ENCODE measurements around the gene KCNK18. TPM values are rescaled to one million over a fixed set of nuclear protein-coding genes. Genes with fewer than 3 reads are reported as not detected.

Gene KCNK18
- total and polyA plus RNA-seq, 2 donors, result not detected

DNA sequence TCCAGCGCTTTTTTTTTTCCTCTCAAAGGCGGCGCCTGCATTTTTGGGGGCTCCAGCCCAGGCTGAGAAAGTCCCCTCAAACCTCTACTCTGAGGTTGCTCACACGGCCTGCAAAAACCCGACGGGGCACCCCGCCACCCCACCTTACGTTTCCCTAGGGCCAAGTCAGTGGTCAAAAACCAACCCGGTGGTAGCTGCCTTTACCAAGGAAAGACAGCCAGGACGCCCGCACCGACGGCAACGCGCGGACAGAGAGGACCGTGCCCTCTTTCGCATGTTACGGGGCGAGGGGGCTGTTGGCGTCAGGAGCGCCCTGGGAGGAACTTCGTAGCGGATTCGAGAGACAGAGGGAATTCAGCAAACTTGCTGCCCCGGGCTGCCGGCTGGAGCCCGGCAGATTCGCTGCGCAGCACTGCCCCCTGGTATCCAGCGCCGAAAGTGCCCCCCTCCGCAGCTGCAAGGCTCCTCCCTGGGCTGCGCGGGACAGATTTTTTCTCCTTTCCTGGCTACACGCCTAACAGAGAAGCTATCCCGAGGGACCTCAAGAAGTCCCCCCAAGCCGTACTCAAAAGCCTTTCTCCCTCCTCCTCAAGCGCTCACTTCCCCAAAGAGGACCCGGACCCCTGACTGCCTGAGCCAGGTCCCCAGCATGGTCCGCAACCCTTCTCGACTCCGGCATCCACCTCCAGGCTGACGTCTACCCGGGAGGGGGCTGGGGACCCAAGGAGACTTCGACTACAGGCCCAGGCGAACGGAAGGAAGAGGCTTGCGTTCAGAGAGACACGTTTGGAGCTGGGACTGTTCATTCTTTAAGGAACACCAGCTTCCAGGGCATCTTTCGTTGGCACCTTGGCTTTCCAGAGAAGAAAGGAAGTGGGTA, 31.5 kb upstream of the KCNK18 start:
- WGBS, result 2% methylated on average over 51 of the region's 51 CpGs
- H3K4me1 ChIP-seq (ENCODE audit: insufficient read depth), result peaks cover 4% of the 10 kb centered on the region

DNA sequence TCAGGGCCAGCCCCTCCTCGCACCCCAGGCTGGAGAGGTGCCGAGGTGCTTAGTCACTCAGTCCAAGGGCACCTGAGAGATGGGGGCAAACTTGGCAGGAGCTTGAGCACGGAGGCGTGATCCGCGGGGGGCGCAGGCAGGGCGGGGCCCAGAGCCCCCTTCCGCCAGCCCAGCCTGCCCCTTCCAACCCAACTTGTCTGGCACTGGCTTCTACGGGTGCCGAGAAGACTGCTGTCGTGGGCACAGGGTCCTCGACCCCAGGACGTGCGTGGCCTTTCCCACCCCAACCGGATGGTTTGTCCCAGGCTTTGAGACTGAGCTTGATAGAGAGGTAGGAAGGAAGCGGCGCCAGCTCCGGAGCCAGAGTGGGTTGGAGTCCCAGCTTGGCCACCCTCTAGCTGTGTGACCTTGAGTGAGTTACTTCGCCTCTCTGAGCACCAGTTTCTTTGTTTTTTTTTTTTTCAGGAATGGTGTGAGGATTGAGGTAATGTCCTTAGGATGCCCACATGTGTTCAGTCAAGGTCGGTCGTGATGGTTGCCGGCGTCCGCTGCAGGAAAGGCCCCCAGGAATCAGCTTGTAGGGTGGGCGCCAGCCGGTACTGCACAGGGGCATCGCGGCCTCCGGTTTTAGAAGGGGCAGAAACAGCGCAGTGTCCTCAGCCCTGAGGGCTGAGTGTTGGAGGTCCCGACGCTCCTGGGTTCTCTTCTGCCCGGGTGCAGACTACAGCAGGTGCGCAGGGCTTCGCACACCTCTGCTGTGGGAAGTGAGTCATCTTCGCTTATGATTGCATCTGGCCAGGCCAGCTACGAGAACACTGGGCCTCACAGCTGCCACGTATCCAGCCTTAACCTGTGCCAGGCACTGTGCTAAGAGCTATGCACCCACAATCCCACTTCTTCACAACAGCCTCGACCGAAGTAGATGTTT, 30.6 kb upstream of the KCNK18 start:
- 9% methylated on average over 41 of the region's 41 CpGs for WGBS
- H3K36me3 ChIP-seq (ENCODE audit: insufficient read depth), result no peaks in the 10 kb centered on the region
- no peak for DNase-seq (ENCODE audit: extremely low spot score)
- no peak overlapping the region for H3K27ac ChIP-seq (ENCODE audit: low read depth)
- H3K4me3 ChIP-seq (ENCODE audit: low read depth, low read length), result no peak overlapping the region
- H3K4me1 ChIP-seq (ENCODE audit: insufficient read depth), result peaks cover 4% of the 10 kb centered on the region

More for the DNA sequence above, 31.5 kb upstream of the KCNK18 start:
- DNase-seq (ENCODE audit: extremely low spot score), result no peak
- Histone ChIP-seq H3K4me3 (ENCODE audit: low read depth, low read length) (no peak overlapping the region), H3K36me3 (ENCODE audit: insufficient read depth) (no peaks in the 10 kb centered on the region), H3K27ac (ENCODE audit: low read depth) (no peak overlapping the region)

DNA sequence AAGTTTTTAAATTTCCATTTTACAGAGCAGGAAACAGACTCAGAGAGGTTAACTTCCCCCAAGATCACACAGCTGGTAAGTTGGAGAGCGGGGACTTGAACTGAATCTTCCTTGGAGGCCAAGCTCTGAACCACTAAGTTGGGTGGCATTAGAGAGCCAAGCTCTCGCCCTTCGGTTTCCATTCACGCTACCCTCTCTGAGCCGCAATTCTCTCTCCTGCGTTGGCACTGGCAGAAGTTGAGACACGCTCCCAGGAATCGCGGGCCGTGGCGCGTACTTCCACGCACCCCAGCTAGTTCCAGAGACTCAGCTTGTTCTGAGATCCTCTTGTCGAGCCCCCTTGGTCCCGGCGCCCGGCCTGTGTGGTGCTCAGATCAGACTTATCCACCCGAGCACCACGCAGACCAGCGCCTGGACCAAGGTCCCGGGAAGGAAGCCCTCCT, 29.9 kb upstream of the KCNK18 start:
- Histone ChIP-seq H3K27ac (ENCODE audit: low read depth) (no peak overlapping the region), H3K4me1 (ENCODE audit: insufficient read depth) (peaks cover 4% of the 10 kb centered on the region), H3K4me3 (ENCODE audit: low read depth, low read length) (no peak overlapping the region), H3K36me3 (ENCODE audit: insufficient read depth) (no peaks in the 10 kb centered on the region)
- WGBS, result 11% methylated on average over 21 of the region's 21 CpGs
- DNase-seq (ENCODE audit: extremely low spot score), result no peak

DNA sequence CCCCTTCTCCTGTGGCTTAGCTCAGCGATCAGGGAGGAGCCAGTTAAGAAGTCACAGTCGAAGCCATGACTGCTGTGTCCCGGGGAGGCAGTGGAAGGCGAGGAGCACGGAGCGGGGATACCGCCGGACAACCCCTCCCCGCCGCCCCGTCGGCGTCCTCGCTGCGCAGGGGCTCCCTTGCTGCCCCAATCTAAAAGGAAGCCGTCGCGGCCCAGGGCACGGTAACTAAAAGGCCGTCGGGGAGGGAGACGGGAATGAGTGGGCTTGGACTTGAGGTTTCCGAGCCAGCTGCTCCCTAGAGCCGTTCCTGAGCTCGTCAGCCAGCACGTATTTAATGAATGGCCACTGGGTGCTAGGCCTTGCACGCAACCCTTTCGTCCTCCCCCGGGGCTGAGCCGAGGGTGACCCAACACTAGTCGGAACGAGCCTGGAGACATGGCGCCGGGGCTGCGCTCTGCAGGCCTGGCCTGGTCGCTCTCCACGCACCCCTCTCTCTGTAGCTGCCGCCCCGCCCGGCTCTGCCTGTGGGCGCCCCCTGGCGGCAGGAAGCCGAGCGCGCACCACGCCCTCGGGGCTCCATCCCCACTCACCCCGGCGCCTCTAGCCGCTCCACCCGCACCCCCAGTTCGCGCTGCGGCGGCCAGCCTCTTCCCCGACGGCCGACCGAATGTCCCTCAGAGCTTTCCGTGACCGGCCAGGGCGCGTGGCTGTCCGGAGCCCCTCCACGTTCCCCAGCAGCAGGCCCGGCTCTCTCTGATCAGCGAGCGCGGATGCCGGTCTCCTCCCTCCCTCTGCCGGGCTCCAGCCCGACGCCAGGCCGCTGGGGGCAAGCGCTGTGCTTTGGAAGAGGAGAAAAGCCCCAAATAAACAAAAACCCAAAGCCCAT, 29.3 kb upstream of the KCNK18 start:
- H3K4me3 ChIP-seq (ENCODE audit: low read depth, low read length), result no peak overlapping the region
- 2% methylated on average over 75 of the region's 75 CpGs for WGBS
- DNase-seq (ENCODE audit: extremely low spot score), result no peak

DNA sequence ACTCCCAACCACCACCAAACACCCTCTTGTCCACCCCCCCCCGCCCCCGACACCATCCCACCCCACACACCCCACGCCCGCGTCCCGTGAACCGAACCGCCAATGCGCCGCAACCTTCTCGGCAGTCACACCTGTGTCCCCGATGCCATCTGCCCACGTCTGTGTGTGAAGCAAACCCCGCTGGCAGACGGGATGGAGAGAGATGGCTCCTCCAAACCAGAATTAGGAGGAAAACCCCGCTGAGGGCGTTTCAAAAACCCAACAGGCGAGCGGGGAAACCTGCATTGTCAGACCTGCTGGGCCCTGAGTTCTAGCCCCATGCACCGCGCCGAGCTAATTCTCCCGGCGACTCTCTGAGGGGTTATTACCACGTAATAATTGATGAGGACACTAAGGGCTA, 28.6 kb upstream of the KCNK18 start:
- no peak overlapping the region for H3K4me3 ChIP-seq (ENCODE audit: low read depth, low read length)
- 4% methylated on average over 25 of the region's 25 CpGs for WGBS

More for the DNA sequence above, 29.3 kb upstream of the KCNK18 start:
- peaks cover 4% of the 10 kb centered on the region for H3K4me1 ChIP-seq (ENCODE audit: insufficient read depth)
- H3K36me3 ChIP-seq (ENCODE audit: insufficient read depth), result no peaks in the 10 kb centered on the region
- no peak overlapping the region for H3K27ac ChIP-seq (ENCODE audit: low read depth)

DNA sequence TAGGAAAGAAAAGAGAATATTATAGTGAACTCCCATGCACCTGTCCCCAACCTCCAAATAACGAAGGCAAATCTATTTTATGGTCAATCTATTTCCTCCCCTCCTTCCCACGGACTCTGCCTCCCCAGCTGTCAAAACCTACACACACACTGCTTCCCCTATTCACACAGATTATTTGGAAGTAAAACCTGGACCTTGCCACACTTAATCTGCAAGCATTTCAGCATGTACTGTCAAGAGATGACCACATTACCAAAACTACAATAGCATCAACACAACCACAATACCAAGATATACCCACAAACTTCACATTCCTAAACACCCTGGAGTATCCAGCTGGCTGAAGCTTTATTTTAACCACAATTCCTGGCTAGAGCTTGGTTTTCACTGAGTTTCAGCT, 27.8 kb upstream of the KCNK18 start:
- Histone ChIP-seq H3K4me1 (ENCODE audit: insufficient read depth) (peaks cover 4% of the 10 kb centered on the region), H3K27ac (ENCODE audit: low read depth) (no peak overlapping the region), H3K36me3 (ENCODE audit: insufficient read depth) (no peaks in the 10 kb centered on the region), H3K4me3 (ENCODE audit: low read depth, low read length) (no peak overlapping the region)
- WGBS, result 26% methylated on average over 2 of the region's 2 CpGs
- no peak for DNase-seq (ENCODE audit: extremely low spot score)

More for the DNA sequence above, 28.6 kb upstream of the KCNK18 start:
- Histone ChIP-seq H3K27ac (ENCODE audit: low read depth) (no peak overlapping the region), H3K4me1 (ENCODE audit: insufficient read depth) (peaks cover 4% of the 10 kb centered on the region), H3K36me3 (ENCODE audit: insufficient read depth) (no peaks in the 10 kb centered on the region)
- no peak for DNase-seq (ENCODE audit: extremely low spot score)

DNA sequence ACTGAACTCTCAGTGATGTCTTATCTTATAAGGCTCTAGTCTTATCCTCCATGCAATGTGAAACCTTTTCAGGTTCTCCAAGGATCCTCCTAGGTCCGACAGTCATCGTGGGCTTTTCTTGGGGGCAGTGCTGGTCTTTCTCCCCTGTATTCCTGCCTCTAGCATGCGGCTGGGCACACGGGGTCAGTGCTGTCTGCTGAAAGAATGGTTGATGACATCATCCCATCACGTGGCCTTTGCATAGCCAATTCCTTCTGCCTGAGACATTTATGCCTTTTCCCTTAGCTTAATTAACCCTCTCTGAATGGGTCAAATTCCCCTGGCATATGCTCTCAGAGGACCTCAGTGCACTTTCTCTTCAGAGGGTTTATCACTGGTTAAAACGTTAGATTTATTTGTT, 27.0 kb upstream of the KCNK18 start:
- Histone ChIP-seq H3K4me1 (ENCODE audit: insufficient read depth) (peaks cover 2% of the 10 kb centered on the region), H3K36me3 (ENCODE audit: insufficient read depth) (no peaks in the 10 kb centered on the region), H3K4me3 (ENCODE audit: low read depth, low read length) (no peak overlapping the region), H3K27ac (ENCODE audit: low read depth) (no peak overlapping the region)
- no peak for DNase-seq (ENCODE audit: extremely low spot score)
- 11% methylated on average over 6 of the region's 6 CpGs for WGBS

DNA sequence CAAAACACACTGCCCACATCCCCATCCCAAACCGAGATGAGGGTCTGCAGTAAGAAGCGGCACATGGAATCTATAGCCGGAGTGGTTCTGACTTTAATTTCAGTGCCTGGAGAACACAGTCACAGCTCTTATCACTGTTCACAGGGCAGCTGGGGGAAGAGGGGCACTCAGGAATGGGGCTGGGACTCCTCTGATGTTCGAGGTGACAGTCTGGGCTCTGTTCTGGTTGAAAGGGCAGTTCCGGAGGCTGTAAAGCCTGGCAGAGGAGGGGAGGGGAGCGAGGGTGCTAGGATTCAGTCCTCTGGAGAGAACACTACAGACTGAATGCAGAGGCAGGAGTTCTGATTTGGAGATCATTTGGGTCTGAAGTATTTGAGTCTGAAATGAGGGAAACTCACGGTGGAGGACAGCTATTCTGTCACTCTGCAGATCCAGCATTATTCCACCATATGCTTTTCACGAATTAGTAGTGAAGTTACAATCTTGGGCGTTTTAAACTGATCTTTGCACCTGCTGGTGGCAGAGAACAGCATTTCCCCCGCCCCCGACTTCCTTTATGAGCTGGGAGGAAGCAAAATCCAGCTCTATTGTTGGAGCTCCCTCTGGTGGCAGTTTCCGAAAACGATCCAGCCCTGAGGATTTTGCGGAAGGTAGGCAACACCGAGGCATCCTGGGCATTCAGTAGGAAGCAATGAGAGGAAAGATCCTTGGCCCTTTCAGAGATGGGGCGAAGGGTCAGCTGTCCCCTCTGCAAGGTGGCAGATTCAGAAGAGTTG, 22.7 kb upstream of the KCNK18 start:
- Histone ChIP-seq H3K4me1 (ENCODE audit: insufficient read depth) (no peaks in the 10 kb centered on the region), H3K36me3 (ENCODE audit: insufficient read depth) (no peaks in the 10 kb centered on the region), H3K27ac (ENCODE audit: low read depth) (no peak overlapping the region), H3K4me3 (ENCODE audit: low read depth, low read length) (peak overlapping the region; percentile 23)
- WGBS, result 8% methylated on average over 16 of the region's 16 CpGs
- peak; percentile 68 for DNase-seq (ENCODE audit: extremely low spot score)

DNA sequence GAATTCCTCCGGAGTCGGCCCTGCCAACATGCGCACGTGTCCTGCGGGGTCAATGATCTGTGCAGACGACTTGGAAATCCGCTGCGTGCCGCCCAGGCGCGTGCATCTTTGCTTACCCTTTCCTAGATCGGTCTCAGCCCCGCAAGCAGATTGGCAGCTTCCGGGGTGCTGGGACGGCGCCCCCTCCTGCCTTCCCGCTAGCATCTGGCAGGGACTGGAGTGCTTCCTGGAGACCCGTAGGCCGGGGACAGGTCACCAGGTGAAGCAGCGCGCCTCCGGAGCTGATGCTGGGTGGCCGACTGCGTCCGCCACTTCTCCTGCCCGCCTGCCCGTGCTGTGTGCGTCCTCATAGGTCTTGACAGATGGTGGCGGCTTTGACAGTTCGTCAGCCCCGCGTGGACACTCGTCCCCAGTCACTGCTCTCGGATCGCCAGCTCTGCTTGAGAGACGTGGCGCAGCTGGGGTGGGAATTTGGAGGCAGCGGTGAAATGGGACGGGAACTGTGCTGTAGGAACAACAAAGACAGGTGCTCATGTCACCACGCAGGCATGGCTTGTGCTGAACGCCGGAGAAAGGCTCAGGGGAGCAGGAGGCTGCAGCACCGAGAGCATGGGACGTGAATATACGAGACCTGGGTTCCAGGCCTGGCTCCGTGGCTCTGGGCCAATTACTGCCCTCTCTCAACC, 21.9 kb upstream of the KCNK18 start:
- 2% methylated on average over 46 of the region's 46 CpGs for WGBS
- H3K4me3 ChIP-seq (ENCODE audit: low read depth, low read length), result peak overlapping the region; percentile 23
- H3K4me1 ChIP-seq (ENCODE audit: insufficient read depth), result no peaks in the 10 kb centered on the region
- DNase-seq (ENCODE audit: extremely low spot score), result no peak
- H3K36me3 ChIP-seq (ENCODE audit: insufficient read depth), result no peaks in the 10 kb centered on the region
- H3K27ac ChIP-seq (ENCODE audit: low read depth), result no peak overlapping the region

DNA sequence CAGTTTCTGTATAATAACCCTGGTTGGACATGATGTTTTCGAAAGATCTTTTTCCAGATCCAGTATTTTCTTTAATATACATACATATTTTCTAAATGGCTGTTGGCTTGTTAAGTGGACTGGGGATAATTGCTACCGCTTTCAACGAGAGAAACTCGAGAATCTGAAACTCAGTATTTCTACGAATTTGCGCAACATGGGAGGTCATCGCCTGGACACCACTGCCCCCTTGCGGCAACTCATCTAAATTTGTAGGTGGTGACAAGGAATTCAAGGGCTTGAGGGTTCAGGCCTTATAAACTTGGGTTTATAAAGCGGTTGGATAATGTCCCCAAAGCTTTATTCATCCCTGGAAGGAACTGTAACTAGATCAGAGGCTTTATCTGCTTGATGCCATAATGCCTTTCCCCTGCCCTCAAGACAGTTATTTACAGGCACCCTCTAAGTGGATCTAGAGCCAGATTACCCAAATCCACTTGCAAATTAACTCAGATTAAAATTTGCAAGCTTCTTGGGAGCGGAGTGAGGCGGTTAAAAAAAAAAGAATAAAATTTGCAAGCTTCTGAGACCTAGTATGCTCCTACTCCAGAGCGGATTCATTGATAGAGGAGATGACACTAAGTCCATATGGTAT, 21.3 kb upstream of the KCNK18 start:
- WGBS, result 16% methylated on average over 12 of the region's 12 CpGs
- no peaks in the 10 kb centered on the region for H3K4me1 ChIP-seq (ENCODE audit: insufficient read depth)
- no peak for DNase-seq (ENCODE audit: extremely low spot score)
- H3K27ac ChIP-seq (ENCODE audit: low read depth), result no peak overlapping the region
- H3K4me3 ChIP-seq (ENCODE audit: low read depth, low read length), result peak overlapping the region; percentile 23
- no peaks in the 10 kb centered on the region for H3K36me3 ChIP-seq (ENCODE audit: insufficient read depth)

DNA sequence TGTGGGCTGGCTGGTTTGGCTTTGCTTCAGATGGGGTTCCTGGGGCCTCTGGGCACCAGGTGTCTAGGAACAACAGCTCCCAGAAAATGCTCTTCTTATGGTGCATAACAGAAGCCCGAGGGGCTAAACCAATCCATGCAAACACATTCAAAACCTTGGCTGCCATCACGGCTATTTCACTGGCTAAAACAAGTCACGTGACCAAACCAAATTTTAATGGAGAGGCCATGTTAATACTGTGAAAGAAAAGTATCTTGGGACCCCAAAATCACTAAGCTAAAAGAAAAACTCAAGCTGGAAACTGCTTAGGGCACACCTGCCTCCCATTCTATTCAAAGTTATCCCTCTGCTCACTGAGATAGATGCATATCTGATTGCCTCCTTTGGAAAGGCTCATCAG, 19.1 kb upstream of the KCNK18 start:
- Histone ChIP-seq H3K27ac (ENCODE audit: low read depth) (no peak overlapping the region), H3K4me1 (ENCODE audit: insufficient read depth) (no peaks in the 10 kb centered on the region), H3K36me3 (ENCODE audit: insufficient read depth) (no peaks in the 10 kb centered on the region), H3K4me3 (ENCODE audit: low read depth, low read length) (no peak overlapping the region)
- no peak for DNase-seq (ENCODE audit: extremely low spot score)
- 80% methylated on average over 3 of the region's 3 CpGs for WGBS

DNA sequence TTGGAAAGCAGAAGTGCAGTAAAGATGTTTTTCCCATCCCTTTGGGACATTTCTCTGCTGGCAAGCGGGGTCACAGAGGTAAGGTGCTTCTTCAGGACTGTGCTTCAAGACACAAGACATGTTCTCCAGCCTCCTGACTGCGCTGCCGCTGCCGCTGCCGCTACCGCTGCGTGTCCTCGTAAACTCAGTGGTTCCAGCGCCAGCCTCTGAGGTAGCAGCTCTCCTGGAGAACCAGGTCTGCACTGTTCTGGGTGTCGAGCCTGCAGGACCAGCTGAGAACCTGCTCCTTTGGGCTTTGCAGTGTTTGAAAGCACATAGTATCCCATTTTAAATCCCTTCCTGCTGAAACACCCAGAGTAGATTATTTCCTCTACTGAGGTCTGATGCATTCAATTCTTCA, 13.0 kb upstream of the KCNK18 start:
- H3K4me3 ChIP-seq (ENCODE audit: low read depth, low read length), result no peak overlapping the region
- DNase-seq (ENCODE audit: extremely low spot score), result no peak
- no peaks in the 10 kb centered on the region for H3K36me3 ChIP-seq (ENCODE audit: insufficient read depth)
- 88% methylated on average over 10 of the region's 10 CpGs for WGBS
- no peak overlapping the region for H3K27ac ChIP-seq (ENCODE audit: low read depth)
- no peaks in the 10 kb centered on the region for H3K4me1 ChIP-seq (ENCODE audit: insufficient read depth)

Data from urinary bladder (tissue), 4 donors.